ENCODE results near the gene IARS1. TPM values are rescaled to one million over a fixed set of nuclear protein-coding genes. Genes with fewer than 3 reads are reported as not detected.

The IARS1 gene
- total and polyA plus RNA-seq, 4 donors = 21.6 to 120 (median 82.0) TPM

- Histone ChIP-seq H3K9me3 (ENCODE audit: control insufficient read depth in 4 of 4, insufficient read depth in 3 of 4, low read length in 3 of 4) (no peaks in the 10 kb centered on the region), H3K27me3 (ENCODE audit: control insufficient read depth in 3 of 3, insufficient read depth in 3 of 3, low read length in 2 of 3) (no peaks in the 10 kb centered on the region), H3K9ac (ENCODE audit: insufficient read depth in 1 of 2, low read length in 2 of 2) (peak overlapping the region; percentile 59 to 95), H3K27ac (ENCODE audit: low read depth in 1 of 2, low read length in 1 of 2) (peak overlapping the region; percentile 92 to 96), H3K36me3 (ENCODE audit: control insufficient read depth in 4 of 4, insufficient read depth in 4 of 4, low read length in 4 of 4) (peaks cover 3 to 12% (median 9%) of the 10 kb centered on the region in 4 donors), H3K4me1 (ENCODE audit: control insufficient read depth in 5 of 5, insufficient read depth in 5 of 5, low read length in 5 of 5) (peaks cover 0 to 17% (median 4%) of the 10 kb centered on the region in 5 donors), H3K4me3 (peak overlapping the region; percentile 71)
- ATAC-seq (ENCODE audit: insufficient read depth, low FRiP score) (peak; percentile 19), DNase-seq (no peak)
- WGBS, 2 donors = 1% methylated on average over 12 of the region's 12 CpGs
- TF ChIP-seq CTCF (IDR thresholded peaks at IDR 0.05; ENCODE audit: control extremely low read depth, extremely low read depth) = no peak
Measured at GRCh38 chr9:92324889-92325268, 31.4 kb upstream of the IARS1 start.

- H3K36me3 ChIP-seq (ENCODE audit: control insufficient read depth in 4 of 4, insufficient read depth in 4 of 4, low read length in 4 of 4) = peaks cover 6 to 16% (median 9%) of the 10 kb centered on the region in 4 donors
- no peaks in the 10 kb centered on the region for H3K9me3 ChIP-seq (ENCODE audit: control insufficient read depth in 4 of 4, insufficient read depth in 3 of 4, low read length in 3 of 4)
- DNase-seq (no peak), ATAC-seq (ENCODE audit: insufficient read depth, low FRiP score) (no peak)
- H3K4me1 ChIP-seq (ENCODE audit: control insufficient read depth in 5 of 5, insufficient read depth in 5 of 5, low read length in 5 of 5) = peaks cover 0 to 17% (median 4%) of the 10 kb centered on the region in 5 donors
- WGBS, 2 donors = 13% methylated on average over 2 of the region's 2 CpGs
- no peaks in the 10 kb centered on the region for H3K27me3 ChIP-seq (ENCODE audit: control insufficient read depth in 3 of 3, insufficient read depth in 3 of 3, low read length in 2 of 3)
- no peak for TF ChIP-seq CTCF (IDR thresholded peaks at IDR 0.05; ENCODE audit: control extremely low read depth, extremely low read depth)
- peak overlapping the region; percentile 59 to 95 for H3K9ac ChIP-seq (ENCODE audit: insufficient read depth in 1 of 2, low read length in 2 of 2)
- peak overlapping the region in 1 of 2 donors; percentile 92 for H3K27ac ChIP-seq (ENCODE audit: low read depth in 1 of 2, low read length in 1 of 2)
- peak overlapping the region; percentile 71 for H3K4me3 ChIP-seq
Measured at GRCh38 chr9:92324431-92324830, 30.9 kb upstream of the IARS1 start.

GRCh38 chr9:92315456-92315855 lies 22.0 kb upstream of the IARS1 start:
- H3K36me3 ChIP-seq (ENCODE audit: control insufficient read depth in 4 of 4, insufficient read depth in 4 of 4, low read length in 4 of 4) = peaks cover 18 to 36% (median 32%) of the 10 kb centered on the region in 4 donors
- no peak for TF ChIP-seq CTCF (IDR thresholded peaks at IDR 0.05; ENCODE audit: control extremely low read depth, extremely low read depth)
- WGBS, 2 donors = 89 to 96% methylated on average over 5 of the region's 5 CpGs

GRCh38 chr9:92313624-92314012 lies 20.1 kb upstream of the IARS1 start:
- H3K4me3 ChIP-seq = no peak overlapping the region
- H3K27ac ChIP-seq (ENCODE audit: low read depth in 1 of 2, low read length in 1 of 2) = peak overlapping the region in 1 of 2 donors; percentile 80
- no peaks in the 10 kb centered on the region for H3K9me3 ChIP-seq (ENCODE audit: control insufficient read depth in 4 of 4, insufficient read depth in 3 of 4, low read length in 3 of 4)
- H3K27me3 ChIP-seq (ENCODE audit: control insufficient read depth in 3 of 3, insufficient read depth in 3 of 3, low read length in 2 of 3) = no peaks in the 10 kb centered on the region
- 71 to 75% methylated on average over 2 of the region's 2 CpGs for WGBS, 2 donors
- peaks cover 0 to 7% (median 0%) of the 10 kb centered on the region in 5 donors for H3K4me1 ChIP-seq (ENCODE audit: control insufficient read depth in 5 of 5, insufficient read depth in 5 of 5, low read length in 5 of 5)
- H3K36me3 ChIP-seq (ENCODE audit: control insufficient read depth in 4 of 4, insufficient read depth in 4 of 4, low read length in 4 of 4) = peaks cover 28 to 46% (median 34%) of the 10 kb centered on the region in 4 donors
- DNase-seq (no peak), ATAC-seq (ENCODE audit: insufficient read depth, low FRiP score) (no peak)
- no peak overlapping the region for H3K9ac ChIP-seq (ENCODE audit: insufficient read depth in 1 of 2, low read length in 2 of 2)
- no peak for TF ChIP-seq CTCF (IDR thresholded peaks at IDR 0.05; ENCODE audit: control extremely low read depth, extremely low read depth)

More at GRCh38 chr9:92315456-92315855, 22.0 kb upstream of the IARS1 start:
- Histone ChIP-seq H3K4me1 (ENCODE audit: control insufficient read depth in 5 of 5, insufficient read depth in 5 of 5, low read length in 5 of 5) (peaks cover 0 to 7% (median 0%) of the 10 kb centered on the region in 5 donors), H3K27me3 (ENCODE audit: control insufficient read depth in 3 of 3, insufficient read depth in 3 of 3, low read length in 2 of 3) (no peaks in the 10 kb centered on the region), H3K4me3 (no peak overlapping the region), H3K27ac (ENCODE audit: low read depth in 1 of 2, low read length in 1 of 2) (no peak overlapping the region), H3K9me3 (ENCODE audit: control insufficient read depth in 4 of 4, insufficient read depth in 3 of 4, low read length in 3 of 4) (no peaks in the 10 kb centered on the region), H3K9ac (ENCODE audit: insufficient read depth in 1 of 2, low read length in 2 of 2) (no peak overlapping the region)
- DNase-seq (no peak), ATAC-seq (ENCODE audit: insufficient read depth, low FRiP score) (no peak)
